DND-41 (cell line): ENCODE results near the gene DPT.

Source experiments
- EZH2 ChIP-seq: IDR thresholded peaks from 3 replicates; pipeline ENCODE4 v1.6.1; 2012; ENCODE audit warnings: borderline replicate concordance, low read depth, mild to moderate bottlenecking, moderate library complexity, low read length, inconsistent platforms; ENCODE audit not compliant: severe bottlenecking
- TF ChIP-seq, protein P1 (sequence below): IDR thresholded peaks from 2 replicates; pipeline ENCODE4 v1.5.1; 2012; ENCODE audit warnings: borderline replicate concordance, low read length, moderate library complexity, mild to moderate bottlenecking; ENCODE audit not compliant: poor library complexity, severe bottlenecking; ENCODE audit errors: extremely low read depth

DNA sequence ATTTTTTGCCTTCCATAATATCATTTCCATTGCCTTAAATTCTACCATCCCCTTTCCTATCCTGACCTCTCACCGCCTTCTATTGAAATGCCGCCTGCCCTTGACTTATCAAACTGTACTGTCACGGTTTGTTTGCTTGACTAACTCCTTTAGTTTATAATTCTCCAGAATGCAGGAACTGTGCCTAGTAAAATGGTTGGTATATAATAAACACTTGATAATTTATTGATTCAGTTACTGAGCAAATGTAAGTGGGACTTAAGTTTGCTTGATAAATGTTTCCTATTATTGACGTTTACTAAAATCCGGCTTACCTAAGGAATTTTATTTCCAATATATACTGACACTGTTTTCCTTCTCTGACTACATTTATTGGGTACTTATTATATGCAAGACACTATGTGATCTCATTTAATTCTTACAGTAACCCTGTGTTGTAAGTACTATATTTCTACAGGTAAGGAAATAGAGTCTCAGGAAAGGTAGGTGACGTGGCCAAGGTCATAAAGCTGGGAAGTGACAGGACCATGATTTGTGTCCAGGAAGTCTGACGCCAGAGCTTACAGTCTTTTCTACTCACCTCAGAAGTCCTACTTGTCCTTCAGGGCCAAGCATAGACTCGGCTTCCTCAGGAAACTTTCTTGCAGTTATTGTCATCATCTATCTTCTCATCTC lies 35.7 kb downstream of the DPT start:
- TF ChIP-seq, protein P1, sequence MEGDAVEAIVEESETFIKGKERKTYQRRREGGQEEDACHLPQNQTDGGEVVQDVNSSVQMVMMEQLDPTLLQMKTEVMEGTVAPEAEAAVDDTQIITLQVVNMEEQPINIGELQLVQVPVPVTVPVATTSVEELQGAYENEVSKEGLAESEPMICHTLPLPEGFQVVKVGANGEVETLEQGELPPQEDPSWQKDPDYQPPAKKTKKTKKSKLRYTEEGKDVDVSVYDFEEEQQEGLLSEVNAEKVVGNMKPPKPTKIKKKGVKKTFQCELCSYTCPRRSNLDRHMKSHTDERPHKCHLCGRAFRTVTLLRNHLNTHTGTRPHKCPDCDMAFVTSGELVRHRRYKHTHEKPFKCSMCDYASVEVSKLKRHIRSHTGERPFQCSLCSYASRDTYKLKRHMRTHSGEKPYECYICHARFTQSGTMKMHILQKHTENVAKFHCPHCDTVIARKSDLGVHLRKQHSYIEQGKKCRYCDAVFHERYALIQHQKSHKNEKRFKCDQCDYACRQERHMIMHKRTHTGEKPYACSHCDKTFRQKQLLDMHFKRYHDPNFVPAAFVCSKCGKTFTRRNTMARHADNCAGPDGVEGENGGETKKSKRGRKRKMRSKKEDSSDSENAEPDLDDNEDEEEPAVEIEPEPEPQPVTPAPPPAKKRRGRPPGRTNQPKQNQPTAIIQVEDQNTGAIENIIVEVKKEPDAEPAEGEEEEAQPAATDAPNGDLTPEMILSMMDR = no peak
- TF ChIP-seq EZH2 = no peak
